Adrenal gland (tissue), 5 donors: ENCODE data around the gene CTPS2.

Source experiments
- POLR2A ChIP-seq, 2 donors: fragments of 450-650 bp; IDR thresholded peaks; one replicate each; pipeline ENCODE4 v1.6.1; 2017; ENCODE audit warnings: antibody characterized with exemption in 2 of 2, mild to moderate bottlenecking in 2 of 2, moderate library complexity in 1 of 2
- TF ChIP-seq, protein P1 (sequence below), 6 experiments: fragments of 450-650 bp in 4 of 6; fragments of 200-600 bp in 2 of 6; sonication (generic) in 1 of 6; IDR thresholded peaks; 1 replicate in 5 of 6; 2 replicates in 1 of 6; pipeline versions ENCODE4 v1.5.1 to v1.8.0; 2016 to 2021; ENCODE audit warnings: antibody characterized with exemption in 6 of 6, mild to moderate bottlenecking in 2 of 6, moderate library complexity in 1 of 6
- donor health status: DM: no; HTN: no; CAD: no.

DNA sequence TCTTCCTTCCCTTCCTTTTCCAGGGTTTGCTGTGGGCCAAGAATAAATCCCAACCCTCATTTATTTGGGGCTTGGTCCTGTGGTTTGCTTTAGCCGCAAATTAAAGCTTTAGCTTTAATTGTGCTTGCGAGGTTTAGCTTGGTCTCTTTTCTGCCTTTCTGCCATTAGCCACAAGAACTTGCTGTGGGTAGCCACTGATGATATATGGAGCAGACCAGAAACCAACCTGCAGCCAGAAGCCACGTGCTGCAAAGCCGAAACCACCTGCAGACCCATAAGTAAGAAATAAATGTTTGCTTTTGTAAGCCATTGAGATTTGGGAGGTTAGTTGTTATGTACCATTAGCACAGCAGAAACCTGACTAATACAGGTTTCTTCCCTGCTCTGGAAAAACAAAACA lies 152.3 kb downstream of the CTPS2 start:
- TF ChIP-seq, protein P1, sequence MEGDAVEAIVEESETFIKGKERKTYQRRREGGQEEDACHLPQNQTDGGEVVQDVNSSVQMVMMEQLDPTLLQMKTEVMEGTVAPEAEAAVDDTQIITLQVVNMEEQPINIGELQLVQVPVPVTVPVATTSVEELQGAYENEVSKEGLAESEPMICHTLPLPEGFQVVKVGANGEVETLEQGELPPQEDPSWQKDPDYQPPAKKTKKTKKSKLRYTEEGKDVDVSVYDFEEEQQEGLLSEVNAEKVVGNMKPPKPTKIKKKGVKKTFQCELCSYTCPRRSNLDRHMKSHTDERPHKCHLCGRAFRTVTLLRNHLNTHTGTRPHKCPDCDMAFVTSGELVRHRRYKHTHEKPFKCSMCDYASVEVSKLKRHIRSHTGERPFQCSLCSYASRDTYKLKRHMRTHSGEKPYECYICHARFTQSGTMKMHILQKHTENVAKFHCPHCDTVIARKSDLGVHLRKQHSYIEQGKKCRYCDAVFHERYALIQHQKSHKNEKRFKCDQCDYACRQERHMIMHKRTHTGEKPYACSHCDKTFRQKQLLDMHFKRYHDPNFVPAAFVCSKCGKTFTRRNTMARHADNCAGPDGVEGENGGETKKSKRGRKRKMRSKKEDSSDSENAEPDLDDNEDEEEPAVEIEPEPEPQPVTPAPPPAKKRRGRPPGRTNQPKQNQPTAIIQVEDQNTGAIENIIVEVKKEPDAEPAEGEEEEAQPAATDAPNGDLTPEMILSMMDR (IDR thresholded peaks at IDR 0.05), result no peak
- no peak for TF ChIP-seq POLR2A (IDR thresholded peaks at IDR 0.05)
